NCI-H774 (cell line): ENCODE data around the gene SLC8B1.
"Not testable (repeated sequence)": the region's sequence is repeated elsewhere in the genome, so short reads cannot be mapped to it uniquely, and the experiment has no call there.

ENCODE experiments used
- DNase-seq: peaks from one replicate; lab custom pipeline; 2025; lab: John Stamatoyannopoulos, UW

The SLC8B1 gene

DNA sequence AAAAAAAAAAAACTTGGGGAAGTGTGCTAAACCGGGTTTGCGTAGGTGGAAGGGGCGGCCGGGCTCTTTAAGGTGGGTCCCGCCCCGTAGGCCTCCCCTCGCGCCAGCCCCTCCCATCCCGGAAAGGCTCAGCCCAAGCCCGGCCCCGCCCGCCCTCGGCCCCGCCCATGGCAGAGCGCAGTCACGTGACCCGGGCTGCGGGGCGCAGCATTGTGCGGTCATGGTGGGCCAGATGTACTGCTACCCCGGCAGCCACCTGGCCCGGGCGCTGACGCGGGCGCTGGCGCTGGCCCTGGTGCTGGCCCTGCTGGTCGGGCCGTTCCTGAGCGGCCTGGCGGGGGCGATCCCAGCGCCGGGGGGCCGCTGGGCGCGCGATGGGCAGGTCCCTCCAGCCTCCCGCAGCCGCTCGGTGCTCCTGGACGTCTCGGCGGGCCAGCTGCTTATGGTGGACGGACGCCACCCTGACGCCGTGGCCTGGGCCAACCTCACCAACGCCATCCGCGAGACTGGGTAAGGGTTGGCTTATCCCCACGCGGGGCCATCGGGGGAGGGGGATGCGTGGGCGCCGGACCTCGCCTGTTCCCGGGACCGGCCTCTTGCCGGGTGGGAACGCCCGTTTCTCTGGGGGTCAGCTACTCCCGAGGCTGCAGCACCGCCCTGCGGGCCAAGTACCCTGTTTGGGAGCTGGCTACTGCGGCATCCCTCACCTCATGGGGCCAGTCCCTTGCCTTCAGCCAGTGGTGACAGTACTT, 23.6 kb upstream of the SLC8B1 start, which contains the start of gene PLBD2:
TSS of gene PLBD2 (plus strand) at position 207 of the 752 bp plus-strand sequence. CDS start at position 221, 14 bp downstream.
- DNase-seq = peak; percentile 96

GRCh38 chr12:113354192-113354591, 19.3 kb upstream of the SLC8B1 start:
- DNase-seq = not testable (repeated sequence)

DNA sequence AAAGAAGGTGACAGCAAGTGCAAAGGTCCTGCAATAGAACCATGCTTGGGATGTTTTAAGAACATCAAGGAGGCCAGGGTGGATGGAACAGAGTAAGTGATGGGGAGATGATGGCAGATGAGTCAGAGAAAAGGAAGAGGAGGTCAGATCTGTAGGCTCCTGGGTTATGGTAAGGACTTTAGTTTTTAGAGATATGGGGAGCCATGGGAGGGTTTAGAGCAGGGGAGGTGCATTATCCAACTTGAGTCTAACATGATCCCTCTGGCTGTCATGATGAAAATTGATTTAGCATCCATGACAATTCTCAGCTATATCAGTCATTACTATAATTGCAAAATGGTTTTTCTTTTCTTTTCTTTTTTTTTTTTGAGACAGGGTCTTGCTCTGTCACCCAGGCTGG, 16.2 kb upstream of the SLC8B1 start:
- DNase-seq = no peak

GRCh38 chr12:113348849-113349536, 14.1 kb upstream of the SLC8B1 start:
- no peak for DNase-seq

DNA sequence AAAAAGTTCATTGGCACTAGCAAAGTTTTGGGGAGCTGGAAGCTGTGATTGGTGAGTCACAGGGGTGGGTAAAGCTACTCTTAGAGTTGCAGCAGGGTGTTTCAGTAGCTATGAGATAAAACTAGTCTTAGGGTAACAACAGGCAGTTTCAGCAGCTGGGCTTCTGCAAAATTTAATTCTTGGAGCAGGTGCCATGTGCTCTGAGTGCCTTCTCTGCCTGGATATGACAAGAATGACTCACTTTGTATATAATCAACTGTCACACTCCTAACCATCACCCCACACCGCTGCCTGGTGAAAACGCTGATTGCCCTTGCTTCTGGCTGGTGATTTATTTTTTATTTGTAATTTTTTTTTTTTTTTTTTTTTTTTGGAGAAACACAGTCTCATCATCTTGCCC, 13.0 kb upstream of the SLC8B1 start:
- DNase-seq = no peak

DNA sequence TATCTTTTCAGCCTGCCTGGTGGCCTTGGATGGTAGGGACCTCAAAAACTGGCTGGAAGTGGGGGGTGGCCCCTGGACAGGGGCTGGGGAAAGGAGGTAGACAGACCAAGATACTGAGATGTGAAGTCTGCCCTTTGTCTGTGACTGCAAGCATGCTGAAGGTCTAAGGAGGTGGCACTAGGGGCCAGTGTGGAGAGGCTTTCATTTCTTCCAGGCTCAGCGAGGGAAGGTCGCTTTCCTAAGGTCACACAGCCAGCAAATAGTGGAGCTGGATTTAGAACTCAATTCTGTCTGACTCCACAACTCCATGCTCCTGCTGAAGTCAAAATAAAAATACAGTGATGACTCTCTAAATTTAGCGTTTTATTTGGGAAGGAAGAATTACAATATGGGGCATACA, 12.2 kb upstream of the SLC8B1 start:
- no peak for DNase-seq

- DNase-seq = no peak
Observed at GRCh38 chr12:113346353-113346752, 11.4 kb upstream of the SLC8B1 start.

GRCh38 chr12:113345318-113345717, 10.4 kb upstream of the SLC8B1 start:
- no peak for DNase-seq

- DNase-seq = no peak
Observed at GRCh38 chr12:113341535-113341934, 6.6 kb upstream of the SLC8B1 start.

- DNase-seq = no peak
Observed at GRCh38 chr12:113340061-113340460, 5.2 kb upstream of the SLC8B1 start.

GRCh38 chr12:113339540-113339939, 4.6 kb upstream of the SLC8B1 start:
- DNase-seq = no peak

DNA sequence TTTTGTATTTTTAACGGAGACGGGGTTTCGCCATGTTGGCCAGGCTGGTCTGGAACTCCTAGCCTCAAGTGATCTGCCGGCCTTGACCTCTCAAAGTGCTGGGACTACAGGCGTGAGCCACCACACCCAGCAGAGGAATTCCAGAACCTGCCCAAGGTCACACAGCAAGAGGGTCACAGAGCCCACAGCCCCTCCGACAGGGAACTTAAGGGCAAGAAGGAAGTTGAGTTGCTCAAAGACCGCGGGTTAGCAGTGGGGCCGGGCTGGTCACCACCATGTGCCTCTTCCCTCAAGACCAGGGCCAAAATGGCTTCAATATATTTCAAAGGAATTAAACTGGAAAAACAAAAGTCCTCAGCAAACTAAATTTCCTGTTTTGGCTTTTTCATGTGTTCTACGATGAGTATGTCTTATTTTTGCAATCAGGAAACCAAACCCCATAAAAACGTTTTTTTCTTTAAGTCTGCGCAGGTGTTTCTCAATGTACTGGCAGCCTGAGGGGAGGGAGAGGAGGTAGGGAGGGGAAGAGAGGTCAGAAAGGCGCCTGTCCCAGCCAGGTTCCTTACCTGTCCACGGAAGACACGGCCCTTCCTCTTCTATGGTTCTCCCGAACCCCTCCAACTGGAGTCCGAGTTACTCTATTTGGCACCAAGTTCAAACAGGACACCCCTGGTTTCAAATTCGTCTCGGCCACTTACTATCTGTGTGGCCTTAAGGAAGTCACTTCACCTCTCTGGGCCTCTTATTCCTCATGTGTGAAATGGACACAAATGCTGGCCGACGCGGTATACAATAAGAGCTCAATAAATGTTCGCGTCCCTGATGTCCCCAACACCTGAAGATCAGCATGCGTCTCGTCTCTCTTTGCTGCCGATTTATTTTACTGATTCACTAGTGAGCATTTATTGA, 778 bp downstream of the SLC8B1 start:
- no peak for DNase-seq

DNA sequence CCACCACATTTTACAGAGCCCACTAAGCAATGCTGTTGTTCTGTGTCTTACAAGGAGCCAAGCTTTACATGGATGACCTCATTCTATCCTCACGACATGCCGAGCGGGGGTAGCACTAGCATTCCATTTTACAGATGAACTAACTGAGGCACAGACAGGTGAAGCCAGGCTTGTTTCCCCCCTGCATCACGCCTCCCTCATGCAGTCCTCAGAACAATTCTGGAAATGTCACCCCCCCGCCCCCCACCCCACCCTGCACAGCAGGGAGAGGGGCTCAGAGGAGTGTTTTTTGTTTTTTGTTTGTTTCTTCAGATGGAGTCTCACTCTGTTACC, 1.5 kb downstream of the SLC8B1 start:
- no peak for DNase-seq

DNA sequence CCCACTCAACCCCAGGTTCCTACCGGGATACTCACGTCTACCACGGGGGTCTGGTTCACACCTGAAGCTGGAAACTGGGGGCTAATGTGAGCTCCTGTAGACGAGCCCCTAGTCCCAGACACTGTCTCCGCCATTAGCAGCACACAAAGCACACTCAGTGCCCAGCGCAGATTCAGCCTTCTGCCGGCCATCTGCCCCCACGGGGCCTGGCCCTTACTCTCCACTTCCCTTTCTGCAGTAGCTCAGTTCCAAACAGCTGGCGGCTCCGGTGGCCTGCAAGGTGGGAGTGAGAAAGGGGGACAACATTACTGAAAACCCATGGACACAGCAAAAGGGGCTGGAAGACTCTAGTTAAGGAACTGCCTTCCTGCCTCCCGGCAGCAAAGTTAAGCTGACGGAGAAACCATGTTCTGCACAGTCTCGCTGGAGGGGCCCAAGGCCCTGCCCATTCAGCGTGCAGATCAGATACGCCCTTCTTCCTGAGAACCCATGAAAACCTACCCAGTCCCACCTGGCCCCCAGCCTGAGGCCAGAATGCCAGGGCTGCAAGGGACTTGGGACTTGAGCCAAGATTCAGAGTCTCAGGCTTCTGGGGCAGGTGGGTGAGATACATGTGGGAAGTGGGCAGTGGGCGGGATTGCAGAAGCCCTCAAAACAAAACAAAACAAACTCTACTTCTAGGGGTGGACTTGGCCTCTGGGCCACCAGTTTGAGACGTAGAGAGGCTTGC, 2.1 kb downstream of the SLC8B1 start:
- no peak for DNase-seq

- no peak for DNase-seq
Observed at GRCh38 chr12:113330505-113330904, 4.4 kb downstream of the SLC8B1 start.

- DNase-seq = no peak
Observed at GRCh38 chr12:113329791-113330417, 5.0 kb downstream of the SLC8B1 start.

- DNase-seq = no peak
Observed at GRCh38 chr12:113329022-113329790, 5.7 kb downstream of the SLC8B1 start.

DNA sequence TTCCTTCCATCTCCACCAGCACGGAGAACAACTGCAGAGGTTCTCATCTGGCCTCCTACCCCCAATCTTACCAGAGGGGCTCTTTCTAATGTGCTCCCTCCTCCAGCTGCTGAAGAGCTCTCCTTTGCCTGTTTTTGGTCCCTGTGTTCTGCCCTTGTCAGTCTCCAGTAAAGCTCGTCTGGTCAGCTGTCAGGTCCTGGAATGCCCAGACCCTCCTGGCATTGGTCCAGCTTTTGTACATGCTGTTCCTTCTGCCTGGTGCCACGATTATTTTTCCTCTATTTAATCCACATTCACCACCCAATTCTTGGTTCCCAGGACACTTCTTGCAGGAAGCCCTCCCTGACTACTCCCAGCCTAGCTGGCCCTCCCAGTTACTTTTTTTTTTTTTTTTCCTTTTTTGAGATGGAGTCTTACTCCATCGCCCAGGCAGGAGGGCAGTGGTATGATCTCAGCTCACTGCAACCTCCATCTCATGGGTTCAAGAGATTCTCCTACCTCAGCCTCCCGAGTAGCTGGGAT, 6.5 kb downstream of the SLC8B1 start:
- no peak for DNase-seq

DNA sequence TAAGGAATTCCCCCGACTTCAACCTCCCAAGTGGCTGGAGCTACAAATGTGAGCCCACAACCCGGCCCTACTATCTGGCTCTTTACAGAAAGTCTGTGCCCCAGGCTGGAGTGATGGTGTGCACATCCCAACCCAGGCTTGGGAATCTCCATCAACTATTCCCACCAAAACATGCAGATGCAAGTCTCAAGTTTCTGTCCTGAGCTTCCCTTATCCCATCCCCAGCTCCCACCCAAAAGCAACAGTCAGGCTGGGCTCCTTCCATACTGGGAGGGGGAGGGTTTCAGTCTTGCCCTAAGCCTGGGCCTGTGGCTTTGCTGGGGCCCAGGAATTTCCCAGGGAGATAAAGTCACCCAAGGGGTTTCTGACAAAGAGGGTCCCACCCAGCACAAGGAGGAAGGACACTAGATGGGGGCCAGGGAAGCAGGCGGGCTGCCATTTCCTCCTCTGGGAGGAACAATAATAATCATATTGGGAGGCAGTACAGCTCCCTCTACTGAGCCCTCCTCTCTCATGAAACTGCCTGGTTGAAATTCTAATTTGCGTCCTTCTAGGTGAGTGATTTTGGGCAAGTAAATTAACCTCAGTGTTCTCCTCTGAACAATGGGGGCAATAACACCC, 8.0 kb downstream of the SLC8B1 start:
- DNase-seq = no peak

DNA sequence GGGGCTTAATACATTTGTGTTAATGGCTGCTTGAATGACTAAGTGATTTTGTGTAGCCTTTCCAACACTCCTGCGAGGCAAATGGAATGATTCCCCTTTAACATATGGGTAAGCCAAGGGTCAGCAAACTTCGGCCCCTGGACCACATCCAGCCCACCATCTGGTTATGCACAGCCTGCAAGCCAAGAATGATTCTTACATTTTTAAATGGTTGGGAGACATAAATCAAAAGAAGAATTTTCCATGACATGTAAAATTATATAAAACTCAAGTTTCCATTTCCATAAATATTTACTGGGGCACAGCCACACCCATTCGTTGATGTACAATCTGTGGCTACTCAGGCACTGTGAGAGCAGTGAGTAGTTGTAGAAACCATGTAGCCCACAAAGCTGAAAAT, 9.0 kb downstream of the SLC8B1 start:
- DNase-seq = no peak
